Fibroblast of mammary gland (primary cell): ENCODE measurements around the gene EMD.
A peak's percentile ranks its signal among the peaks of the same experiment; 100 is the strongest.

Experiments used
- DNase-seq: peaks from one replicate; pipeline ENCODE4 v3.0.0-alpha.2; 2010; ENCODE audit warnings: low read depth
- H3K4me3 ChIP-seq: 2 replicates; pipeline ENCODE4 v1.5.1; 2011; ENCODE audit warnings: low read depth, mild to moderate bottlenecking, low read length, moderate library complexity; ENCODE audit not compliant: control insufficient read depth
- CTCF ChIP-seq: conservative IDR thresholded peaks from 2 replicates; pipeline ENCODE4 v1.5.1; 2011; ENCODE audit warnings: low read depth, low read length, inconsistent platforms; ENCODE audit not compliant: control insufficient read depth, insufficient read depth

The EMD gene

GRCh38 chrX:154379569-154379951 lies 465 bp downstream of the EMD start:
- no peak for TF ChIP-seq CTCF
- no peak for DNase-seq
- peak overlapping the region; percentile 71 for H3K4me3 ChIP-seq

GRCh38 chrX:154380153-154380552 lies 1.1 kb downstream of the EMD start:
- TF ChIP-seq CTCF, result no peak

GRCh38 chrX:154380787-154381186 lies 1.7 kb downstream of the EMD start:
- H3K4me3 ChIP-seq, result peak overlapping the region; percentile 71
- no peak for TF ChIP-seq CTCF
- DNase-seq, result no peak

More at GRCh38 chrX:154380153-154380552, 1.1 kb downstream of the EMD start:
- DNase-seq, result peak; percentile 40
- peak overlapping the region; percentile 71 for H3K4me3 ChIP-seq

GRCh38 chrX:154381271-154381670 lies 2.2 kb downstream of the EMD start:
- no peak overlapping the region for H3K4me3 ChIP-seq
- DNase-seq, result no peak
- TF ChIP-seq CTCF, result no peak

- no peak for TF ChIP-seq CTCF
- no peak for DNase-seq
- no peak overlapping the region for H3K4me3 ChIP-seq
These were observed 3.5 kb downstream of the EMD start for GRCh38 chrX:154382483-154383069.

- TF ChIP-seq CTCF, result no peak
- H3K4me3 ChIP-seq, result no peak overlapping the region
- peak; percentile 38 for DNase-seq
These were observed 4.5 kb downstream of the EMD start for GRCh38 chrX:154383359-154384283.
